ENCODE data around the gene TRAPPC3. TPM values are rescaled to one million over a fixed set of nuclear protein-coding genes. Genes with fewer than 3 reads are reported as not detected.

TRAPPC3 gene
- total RNA-seq, 1 donor, result 111 TPM

GRCh38 chr1:36155408-36156328 is 6.4 kb upstream of the TRAPPC3 start, which contains the start of gene MAP7D1:
Gene MAP7D1, plus strand, starts transcription at chr1:36156160. Its CDS starts 258 bp downstream, at chr1:36156418.
- Histone ChIP-seq H2AFZ (ENCODE audit: low read length) (peak within 1 kb of the TSS; percentile 87), H3K4me1 (ENCODE audit: insufficient read depth, low read length) (peaks cover 53% of the 10 kb centered on the region), H3K9me3 (ENCODE audit: low read depth, low read length) (no peaks in the 10 kb centered on the region), H3K4me2 (ENCODE audit: insufficient read depth, low read length) (peak within 1 kb of the TSS; percentile 97), H3K27ac (ENCODE audit: low read depth, low read length) (peak within 1 kb of the TSS; percentile 96), H4K20me1 (ENCODE audit: insufficient read depth, low read length) (peaks cover 39% of the 10 kb centered on the region), H3K4me3 (ENCODE audit: insufficient read depth, low read length) (peak within 1 kb of the TSS; percentile 98), H3K27me3 (ENCODE audit: insufficient read depth, low read length) (no peaks in the 10 kb centered on the region), H3K79me2 (ENCODE audit: insufficient read depth, low read length) (peaks cover 56% of the 10 kb centered on the region), H3K36me3 (ENCODE audit: insufficient read depth, low read length) (peaks cover 21% of the 10 kb centered on the region)
- TF ChIP-seq, protein P1, sequence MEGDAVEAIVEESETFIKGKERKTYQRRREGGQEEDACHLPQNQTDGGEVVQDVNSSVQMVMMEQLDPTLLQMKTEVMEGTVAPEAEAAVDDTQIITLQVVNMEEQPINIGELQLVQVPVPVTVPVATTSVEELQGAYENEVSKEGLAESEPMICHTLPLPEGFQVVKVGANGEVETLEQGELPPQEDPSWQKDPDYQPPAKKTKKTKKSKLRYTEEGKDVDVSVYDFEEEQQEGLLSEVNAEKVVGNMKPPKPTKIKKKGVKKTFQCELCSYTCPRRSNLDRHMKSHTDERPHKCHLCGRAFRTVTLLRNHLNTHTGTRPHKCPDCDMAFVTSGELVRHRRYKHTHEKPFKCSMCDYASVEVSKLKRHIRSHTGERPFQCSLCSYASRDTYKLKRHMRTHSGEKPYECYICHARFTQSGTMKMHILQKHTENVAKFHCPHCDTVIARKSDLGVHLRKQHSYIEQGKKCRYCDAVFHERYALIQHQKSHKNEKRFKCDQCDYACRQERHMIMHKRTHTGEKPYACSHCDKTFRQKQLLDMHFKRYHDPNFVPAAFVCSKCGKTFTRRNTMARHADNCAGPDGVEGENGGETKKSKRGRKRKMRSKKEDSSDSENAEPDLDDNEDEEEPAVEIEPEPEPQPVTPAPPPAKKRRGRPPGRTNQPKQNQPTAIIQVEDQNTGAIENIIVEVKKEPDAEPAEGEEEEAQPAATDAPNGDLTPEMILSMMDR (IDR thresholded peaks at IDR 0.05; ENCODE audit: extremely low read depth, low read depth, low read length), result no peak
- peak; percentile 98 for DNase-seq (ENCODE audit: insufficient read length, low spot score, missing footprints)

- TF ChIP-seq, protein P1 (IDR thresholded peaks at IDR 0.05; ENCODE audit: extremely low read depth, low read depth, low read length), result no peak
- H3K4me3 ChIP-seq (ENCODE audit: insufficient read depth, low read length), result peak overlapping the region; percentile 98
- peaks cover 53% of the 10 kb centered on the region for H3K4me1 ChIP-seq (ENCODE audit: insufficient read depth, low read length)
- H3K79me2 ChIP-seq (ENCODE audit: insufficient read depth, low read length), result peaks cover 48% of the 10 kb centered on the region
- peaks cover 16% of the 10 kb centered on the region for H3K36me3 ChIP-seq (ENCODE audit: insufficient read depth, low read length)
- H3K27me3 ChIP-seq (ENCODE audit: insufficient read depth, low read length), result no peaks in the 10 kb centered on the region
- H2AFZ ChIP-seq (ENCODE audit: low read length), result peak overlapping the region; percentile 87
- H3K27ac ChIP-seq (ENCODE audit: low read depth, low read length), result peak overlapping the region; percentile 96
- peak; percentile 64 for DNase-seq (ENCODE audit: insufficient read length, low spot score, missing footprints)
- H3K9me3 ChIP-seq (ENCODE audit: low read depth, low read length), result no peaks in the 10 kb centered on the region
- peak overlapping the region; percentile 97 for H3K4me2 ChIP-seq (ENCODE audit: insufficient read depth, low read length)
- H4K20me1 ChIP-seq (ENCODE audit: insufficient read depth, low read length), result peaks cover 31% of the 10 kb centered on the region
These were observed 5.6 kb upstream of the TRAPPC3 start for GRCh38 chr1:36154765-36155407.

DNA sequence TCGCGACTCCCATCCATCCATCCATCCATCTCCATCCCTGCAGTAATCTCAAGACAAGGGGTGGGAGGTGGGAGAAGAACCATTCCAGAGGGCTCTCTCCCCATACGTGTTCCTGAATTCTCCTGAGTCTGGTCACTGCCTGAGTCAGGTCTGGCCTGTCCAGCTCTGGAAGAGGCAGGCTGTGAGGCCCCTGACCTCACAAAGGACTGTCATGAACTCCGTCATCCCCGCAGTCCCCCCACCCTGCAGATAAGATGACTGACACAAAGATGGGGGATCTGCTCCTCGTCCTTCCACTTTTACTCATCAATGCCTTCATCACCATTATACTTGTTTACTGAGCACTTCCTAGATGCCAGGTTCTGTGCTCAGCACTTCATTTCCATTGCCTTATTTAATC is 5.0 kb upstream of the TRAPPC3 start:
- Histone ChIP-seq H3K36me3 (ENCODE audit: insufficient read depth, low read length) (peaks cover 10% of the 10 kb centered on the region), H3K4me2 (ENCODE audit: insufficient read depth, low read length) (no peak overlapping the region), H4K20me1 (ENCODE audit: insufficient read depth, low read length) (peaks cover 25% of the 10 kb centered on the region), H3K79me2 (ENCODE audit: insufficient read depth, low read length) (peaks cover 43% of the 10 kb centered on the region), H3K27me3 (ENCODE audit: insufficient read depth, low read length) (no peaks in the 10 kb centered on the region), H3K4me1 (ENCODE audit: insufficient read depth, low read length) (peaks cover 50% of the 10 kb centered on the region), H2AFZ (ENCODE audit: low read length) (no peak overlapping the region), H3K9me3 (ENCODE audit: low read depth, low read length) (no peaks in the 10 kb centered on the region), H3K4me3 (ENCODE audit: insufficient read depth, low read length) (no peak overlapping the region), H3K27ac (ENCODE audit: low read depth, low read length) (no peak overlapping the region)
- TF ChIP-seq, protein P1 (IDR thresholded peaks at IDR 0.05; ENCODE audit: extremely low read depth, low read depth, low read length), result no peak
- DNase-seq (ENCODE audit: insufficient read length, low spot score, missing footprints), result no peak

- Histone ChIP-seq H4K20me1 (ENCODE audit: insufficient read depth, low read length) (peaks cover 25% of the 10 kb centered on the region), H3K79me2 (ENCODE audit: insufficient read depth, low read length) (peaks cover 43% of the 10 kb centered on the region), H3K4me3 (ENCODE audit: insufficient read depth, low read length) (no peak overlapping the region), H3K27me3 (ENCODE audit: insufficient read depth, low read length) (no peaks in the 10 kb centered on the region), H3K27ac (ENCODE audit: low read depth, low read length) (no peak overlapping the region), H2AFZ (ENCODE audit: low read length) (no peak overlapping the region), H3K9me3 (ENCODE audit: low read depth, low read length) (no peaks in the 10 kb centered on the region), H3K36me3 (ENCODE audit: insufficient read depth, low read length) (peaks cover 5% of the 10 kb centered on the region), H3K4me2 (ENCODE audit: insufficient read depth, low read length) (no peak overlapping the region), H3K4me1 (ENCODE audit: insufficient read depth, low read length) (peaks cover 50% of the 10 kb centered on the region)
- TF ChIP-seq, protein P1 (IDR thresholded peaks at IDR 0.05; ENCODE audit: extremely low read depth, low read depth, low read length), result no peak
- no peak for DNase-seq (ENCODE audit: insufficient read length, low spot score, missing footprints)
These were observed 4.2 kb upstream of the TRAPPC3 start for GRCh38 chr1:36153476-36153875.
